Astrocyte (in vitro differentiated cells and primary cell): Measurements from ENCODE around the gene LRMDA. TPM values are rescaled to one million over a fixed set of nuclear protein-coding genes. Genes with fewer than 3 reads are reported as not detected.

Source experiments
- DNase-seq: peaks from one replicate; pipeline ENCODE4 v3.0.0-alpha.2; 2010; ENCODE audit warnings: low read depth
- FAIRE-seq: peaks from 2 replicates; lab custom pipeline; 2011; peaks lifted over from hg19 to GRCh38; lab: Jason Lieb, UNC
- H2AFZ ChIP-seq: 2 replicates; pipeline ENCODE4 v1.6.0; 2012; ENCODE audit warnings: low read depth, low read length, inconsistent platforms
- H3K27ac ChIP-seq: 2 replicates; pipeline ENCODE4 v1.5.1; 2011; ENCODE audit warnings: low read depth, low read length, inconsistent platforms
- H3K27me3 ChIP-seq: 2 replicates; pipeline ENCODE4 v1.6.0; 2011; ENCODE audit warnings: low read length, inconsistent platforms; ENCODE audit not compliant: insufficient read depth
- H3K36me3 ChIP-seq: 2 replicates; pipeline ENCODE4 v1.5.1; 2011; ENCODE audit warnings: low read length, inconsistent platforms; ENCODE audit not compliant: insufficient read depth
- H3K4me1 ChIP-seq: 2 replicates; pipeline ENCODE4 v1.5.1; 2011; ENCODE audit warnings: low read length, inconsistent platforms; ENCODE audit not compliant: insufficient read depth
- H3K4me2 ChIP-seq: 2 replicates; pipeline ENCODE4 v1.6.0; 2012; ENCODE audit warnings: low read length, inconsistent platforms
- H3K4me3 ChIP-seq: 2 replicates; pipeline ENCODE4 v1.5.1; 2011; ENCODE audit warnings: low read depth, mild to moderate bottlenecking, low read length, inconsistent platforms; ENCODE audit not compliant: insufficient read depth
- H3K79me2 ChIP-seq: 2 replicates; pipeline ENCODE4 v1.6.0; 2012; ENCODE audit warnings: mild to moderate bottlenecking, low read length, inconsistent platforms; ENCODE audit not compliant: insufficient read depth
- H3K9ac ChIP-seq: 2 replicates; pipeline ENCODE4 v1.6.0; 2012; ENCODE audit warnings: mild to moderate bottlenecking, low read length, inconsistent platforms
- H3K9me3 ChIP-seq: 2 replicates; pipeline ENCODE4 v1.5.1; 2012; ENCODE audit warnings: low read depth, mild to moderate bottlenecking, low read length, inconsistent platforms; ENCODE audit not compliant: insufficient read depth
- H4K20me1 ChIP-seq: 2 replicates; pipeline ENCODE4 v1.6.0; 2012; ENCODE audit warnings: low read length, inconsistent platforms; ENCODE audit not compliant: insufficient read depth
- H3K27ac Mint-ChIP-seq: one replicate; pipeline ENCODE4 v1.8.0; 2021; ENCODE audit warnings: mild to moderate bottlenecking, mixed read lengths; ENCODE audit not compliant: unreplicated experiment
- H3K27me3 Mint-ChIP-seq: one replicate; pipeline ENCODE4 v1.8.0; 2021; ENCODE audit warnings: low read depth, mixed read lengths; ENCODE audit not compliant: unreplicated experiment
- H3K36me3 Mint-ChIP-seq: one replicate; pipeline ENCODE4 v1.8.0; 2021; ENCODE audit warnings: low read depth, mixed read lengths; ENCODE audit not compliant: unreplicated experiment
- H3K4me1 Mint-ChIP-seq: one replicate; pipeline ENCODE4 v1.8.0; 2021; ENCODE audit warnings: low read depth, mixed read lengths; ENCODE audit not compliant: unreplicated experiment
- H3K4me3 Mint-ChIP-seq: one replicate; pipeline ENCODE4 v1.8.0; 2021; ENCODE audit warnings: mild to moderate bottlenecking, moderate library complexity, mixed read lengths; ENCODE audit not compliant: unreplicated experiment
- H3K9me3 Mint-ChIP-seq: one replicate; pipeline ENCODE4 v1.8.0; 2021; ENCODE audit warnings: mild to moderate bottlenecking, mixed read lengths; ENCODE audit not compliant: unreplicated experiment
- CTCF ChIP-seq: IDR thresholded peaks from 2 replicates; pipeline ENCODE4 v1.5.1; 2011; ENCODE audit warnings: low read depth, mild to moderate bottlenecking, inconsistent platforms, low read length, moderate library complexity; ENCODE audit not compliant: insufficient read depth
- EZH2 ChIP-seq: IDR thresholded peaks from 2 replicates; pipeline ENCODE4 v1.6.1; 2012; ENCODE audit warnings: mild to moderate bottlenecking, low read length, inconsistent platforms; ENCODE audit not compliant: insufficient read depth
- total RNA-seq: library from RNA; stranded (reverse); gene quantifications from 2 replicates; pipeline ENCODE4 v1.2.1, GENCODE V29; 2021

The LRMDA gene
- total RNA-seq, 1 donor from 2014 or later = 2.7 TPM

DNA sequence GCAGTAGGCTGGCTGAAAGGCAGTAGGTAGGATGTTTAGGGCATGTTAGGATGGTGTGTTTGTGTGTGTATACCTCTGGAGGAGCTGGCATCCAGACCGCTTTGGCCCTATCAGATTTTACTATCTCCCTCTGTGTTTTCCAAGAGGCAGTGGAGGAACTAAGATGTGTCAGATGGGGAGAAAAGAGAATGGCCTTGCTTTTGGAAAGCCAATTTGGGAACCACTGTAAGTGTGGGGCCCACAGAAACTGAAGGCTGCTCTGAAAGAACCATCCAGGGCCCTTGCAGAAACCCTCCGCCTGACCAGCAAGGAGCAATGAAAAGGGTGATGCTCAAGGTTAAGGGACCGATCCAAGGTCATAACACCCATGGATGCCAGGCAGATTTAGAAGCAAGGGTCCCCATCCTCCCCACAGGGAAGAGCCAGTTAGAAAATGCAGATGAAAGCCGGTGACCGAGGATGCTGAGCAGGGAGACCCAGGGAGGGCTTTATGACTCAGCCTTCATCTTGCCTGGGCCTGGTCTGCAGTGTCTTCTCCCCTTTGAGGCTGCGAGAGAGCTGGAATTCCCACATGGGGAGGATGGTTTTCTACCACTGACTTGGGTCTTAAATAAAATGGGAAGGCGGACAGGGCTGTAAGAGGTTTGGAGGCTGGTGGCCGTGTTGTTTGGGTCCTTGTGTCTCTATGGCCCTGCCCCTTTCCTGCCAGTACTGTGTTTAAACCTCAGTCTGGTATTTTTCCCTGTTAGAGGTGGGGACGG is 275.8 kb downstream of the LRMDA start:
- Mint-ChIP-seq H3K27me3 (peaks cover 8% of the 10 kb centered on the region), H3K9me3 (peaks cover 2% of the 10 kb centered on the region), H3K4me1 (no peaks in the 10 kb centered on the region), H3K27ac (no peak overlapping the region), H3K4me3 (no peak overlapping the region), H3K36me3 (no peaks in the 10 kb centered on the region)
- no peak overlapping the region for H3K9ac ChIP-seq
- no peaks in the 10 kb centered on the region for H3K27me3 ChIP-seq
- H3K36me3 ChIP-seq = no peaks in the 10 kb centered on the region
- H2AFZ ChIP-seq = no peak overlapping the region
- TF ChIP-seq EZH2 (no peak), CTCF (no peak)
- no peaks in the 10 kb centered on the region for H3K4me1 ChIP-seq
- DNase-seq (no peak), FAIRE-seq (no peak)
- H3K9me3 ChIP-seq = no peaks in the 10 kb centered on the region
- H4K20me1 ChIP-seq = no peaks in the 10 kb centered on the region
- no peak overlapping the region for H3K4me2 ChIP-seq
- no peak overlapping the region for H3K4me3 ChIP-seq
- H3K27ac ChIP-seq = no peak overlapping the region
- H3K79me2 ChIP-seq = no peaks in the 10 kb centered on the region

GRCh38 chr10:75708060-75708459 is 276.6 kb downstream of the LRMDA start:
- no peak overlapping the region for H3K27ac ChIP-seq
- peaks cover 5% of the 10 kb centered on the region for H3K27me3 ChIP-seq
- no peak overlapping the region for H3K4me2 ChIP-seq
- no peaks in the 10 kb centered on the region for H3K36me3 Mint-ChIP-seq
- no peak overlapping the region for H3K27ac Mint-ChIP-seq
- no peaks in the 10 kb centered on the region for H3K79me2 ChIP-seq
- H3K4me1 Mint-ChIP-seq = no peaks in the 10 kb centered on the region
- peaks cover 2% of the 10 kb centered on the region for H3K9me3 Mint-ChIP-seq
- no peak overlapping the region for H3K4me3 Mint-ChIP-seq
- FAIRE-seq (no peak), DNase-seq (no peak)
- H4K20me1 ChIP-seq = no peaks in the 10 kb centered on the region
- H3K9ac ChIP-seq = no peak overlapping the region
- H3K4me1 ChIP-seq = no peaks in the 10 kb centered on the region
- no peaks in the 10 kb centered on the region for H3K9me3 ChIP-seq
- H3K4me3 ChIP-seq = no peak overlapping the region
- H3K36me3 ChIP-seq = no peaks in the 10 kb centered on the region
- peaks cover 8% of the 10 kb centered on the region for H3K27me3 Mint-ChIP-seq
- TF ChIP-seq EZH2 (no peak), CTCF (no peak)
- H2AFZ ChIP-seq = no peak overlapping the region

- H3K9me3 Mint-ChIP-seq = peaks cover 2% of the 10 kb centered on the region
- FAIRE-seq = no peak
- H3K4me1 ChIP-seq = no peaks in the 10 kb centered on the region
These were observed 277.8 kb downstream of the LRMDA start for GRCh38 chr10:75709245-75709644.

More at GRCh38 chr10:75709245-75709644, 277.8 kb downstream of the LRMDA start:
- Mint-ChIP-seq H3K27me3 (peaks cover 8% of the 10 kb centered on the region), H3K36me3 (no peaks in the 10 kb centered on the region), H3K27ac (no peak overlapping the region), H3K4me3 (no peak overlapping the region), H3K4me1 (no peaks in the 10 kb centered on the region)
- no peak overlapping the region for H3K4me2 ChIP-seq
- H2AFZ ChIP-seq = no peak overlapping the region
- no peak for DNase-seq
- H3K36me3 ChIP-seq = no peaks in the 10 kb centered on the region
- H3K9me3 ChIP-seq = no peaks in the 10 kb centered on the region
- TF ChIP-seq EZH2 (no peak), CTCF (no peak)
- no peak overlapping the region for H3K9ac ChIP-seq
- no peak overlapping the region for H3K4me3 ChIP-seq
- H3K27ac ChIP-seq = no peak overlapping the region
- no peaks in the 10 kb centered on the region for H3K79me2 ChIP-seq
- H4K20me1 ChIP-seq = no peaks in the 10 kb centered on the region
- peaks cover 7% of the 10 kb centered on the region for H3K27me3 ChIP-seq
